GM23338 (cell line): Measurements from ENCODE around the gene PPM1L. TPM values are rescaled to one million over a fixed set of nuclear protein-coding genes. Genes with fewer than 3 reads are reported as not detected.

Experiments used
- ATAC-seq: fragments of 200-7000 bp; cut with Tn5 transposase; 3 replicates; pipeline ENCODE4 v1.9.1; 2020
- DNase-seq: peaks from one replicate; pipeline ENCODE4 v3.0.0-alpha.2; 2015; ENCODE audit warnings: low spot score
- H2AFZ ChIP-seq: fragments of 200-600 bp; sonication (generic); 2 replicates; pipeline ENCODE4 v1.8.0; 2016; ENCODE audit warnings: antibody characterized with exemption, mild to moderate bottlenecking, moderate library complexity
- H3F3A ChIP-seq: fragments of 200-600 bp; sonication (generic); replicated peaks from 2 replicates; pipeline ENCODE4 v1.8.0; 2017; ENCODE audit warnings: antibody characterized with exemption, mixed run types, low read depth
- H3K27ac ChIP-seq: fragments of 200-600 bp; sonication (generic); 2 replicates; pipeline ENCODE4 v1.6.1; 2016; ENCODE audit warnings: low read depth
- H3K27me3 ChIP-seq: fragments of 200-600 bp; sonication (generic); 2 replicates; pipeline ENCODE4 v1.8.0; 2016; ENCODE audit warnings: mild to moderate bottlenecking, mixed run types, moderate library complexity; ENCODE audit not compliant: insufficient read depth
- H3K36me3 ChIP-seq: fragments of 200-600 bp; sonication (generic); 2 replicates; pipeline ENCODE4 v1.8.0; 2016; ENCODE audit warnings: mild to moderate bottlenecking; ENCODE audit not compliant: insufficient read depth
- H3K4me1 ChIP-seq: fragments of 200-600 bp; sonication (generic); 2 replicates; pipeline ENCODE4 v1.8.0; 2016; ENCODE audit warnings: mild to moderate bottlenecking, moderate library complexity; ENCODE audit not compliant: insufficient read depth
- H3K4me2 ChIP-seq: fragments of 200-600 bp; sonication (generic); 2 replicates; pipeline ENCODE4 v1.7.1; 2017; ENCODE audit warnings: mixed run types
- H3K4me3 ChIP-seq: fragments of 200-600 bp; sonication (generic); 2 replicates; pipeline ENCODE4 v1.6.1; 2016; ENCODE audit warnings: mixed run types
- H3K79me2 ChIP-seq: fragments of 200-600 bp; sonication (generic); replicated peaks from 2 replicates; pipeline ENCODE4 v1.8.0; 2017; ENCODE audit warnings: mild to moderate bottlenecking; ENCODE audit not compliant: insufficient read depth
- H3K9me2 ChIP-seq: fragments of 200-600 bp; sonication (generic); 2 replicates; pipeline ENCODE4 v1.8.0; 2017; ENCODE audit not compliant: insufficient read depth
- H4K20me1 ChIP-seq: fragments of 200-600 bp; sonication (generic); replicated peaks from 2 replicates; pipeline ENCODE4 v1.8.0; 2017; ENCODE audit warnings: mild to moderate bottlenecking; ENCODE audit not compliant: insufficient read depth
- H3K27ac Mint-ChIP-seq: 2 replicates; pipeline ENCODE4 v1.8.0; 2020; ENCODE audit warnings: inconsistent platforms, mild to moderate bottlenecking, moderate library complexity, mixed read lengths
- H3K27me3 Mint-ChIP-seq: 3 replicates; pipeline ENCODE4 v1.8.0; 2022; ENCODE audit warnings: low read depth, mild to moderate bottlenecking, moderate library complexity, mixed read lengths, inconsistent platforms; ENCODE audit not compliant: insufficient read depth, poor library complexity
- H3K36me3 Mint-ChIP-seq: 3 replicates; pipeline ENCODE4 v1.8.0; 2021; ENCODE audit warnings: low read depth, mild to moderate bottlenecking, inconsistent platforms, moderate library complexity, mixed read lengths
- H3K4me1 Mint-ChIP-seq: 3 replicates; pipeline ENCODE4 v1.8.0; 2020; ENCODE audit warnings: mild to moderate bottlenecking, inconsistent platforms, mixed read lengths
- H3K4me3 Mint-ChIP-seq: 3 replicates; pipeline ENCODE4 v1.8.0; 2021; ENCODE audit warnings: moderate library complexity, mild to moderate bottlenecking, inconsistent platforms, mixed read lengths
- H3K9me3 Mint-ChIP-seq: 3 replicates; pipeline ENCODE4 v1.8.0; 2020; ENCODE audit warnings: moderate library complexity, mild to moderate bottlenecking, inconsistent platforms, mixed read lengths
- ETS1 ChIP-seq: IDR thresholded peaks from 2 replicates; pipeline ENCODE4 v1.6.1; 2016; ENCODE audit warnings: antibody characterized with exemption
- JUNB ChIP-seq: IDR thresholded peaks from one replicate; pipeline ENCODE4 v1.6.1; 2016; ENCODE audit warnings: antibody characterized with exemption; ENCODE audit not compliant: unreplicated experiment
- NANOG ChIP-seq: IDR thresholded peaks from 2 replicates; pipeline ENCODE4 v1.6.1; 2016; ENCODE audit warnings: antibody characterized with exemption, borderline replicate concordance
- ZNF114 ChIP-seq: fragments of 250-450 bp; sonication (Bioruptor Pico); IDR thresholded peaks from 2 replicates; pipeline ENCODE4 v1.5.0; 2020; ENCODE audit warnings: mild to moderate bottlenecking, moderate library complexity
- ZNF462 ChIP-seq: fragments of 250-450 bp; sonication (Bioruptor Pico); IDR thresholded peaks from 2 replicates; pipeline ENCODE4 v1.5.0; 2020; ENCODE audit warnings: mild to moderate bottlenecking, moderate library complexity
- polyA plus RNA-seq: library from polyadenylated mRNA; unstranded; fragments of >200 nt; fragmentation: Nextera tagmentation; extraction: Ambion mirVana; gene quantifications from 2 replicates; pipeline ENCODE4 v1.2.1, GENCODE V29; 2016
- total RNA-seq: library from RNA; depleted of rRNA; stranded (reverse); fragments of >200 nt; shearing (Covaris generic); gene quantifications from 2 replicates; pipeline ENCODE4 v1.2.3, GENCODE V29; 2014

The PPM1L gene
- total and polyA plus RNA-seq, 2 experiments from 2014 or later = 3.9 to 26.4 TPM

- TF ChIP-seq ZNF462 (CRISPR knock-in tag) = no peak
These were observed 15.9 kb downstream of the PPM1L start (continued) for GRCh38 chr3:160771811-160772459.

GRCh38 chr3:160773722-160774121 lies 17.7 kb downstream of the PPM1L start:
- 0 out of 2 replicates have a peak, but pooled peaks cover 4% of the 10 kb centered on the region for H4K20me1 ChIP-seq
- H3K27ac ChIP-seq = no peak overlapping the region
- H3K4me2 ChIP-seq = no peak overlapping the region
- H3K4me1 ChIP-seq = no peaks in the 10 kb centered on the region
- no peaks in the 10 kb centered on the region for H3K36me3 ChIP-seq
- H3K79me2 ChIP-seq = peaks cover 9% of the 10 kb centered on the region
- no peaks in the 10 kb centered on the region for H3K27me3 ChIP-seq
- H3F3A ChIP-seq = no peaks in the 10 kb centered on the region
- no peaks in the 10 kb centered on the region; the same call in 2 of the 3 replicates for H3K4me1 Mint-ChIP-seq
- DNase-seq = no peak
- no peak overlapping the region for H2AFZ ChIP-seq
- peak overlapping the region; percentile 45; the same call in 1 of the 2 replicates for H3K27ac Mint-ChIP-seq
- no peak overlapping the region for H3K4me3 Mint-ChIP-seq
- TF ChIP-seq ZNF462 (CRISPR knock-in tag) (no peak), ZNF114 (CRISPR knock-in tag) (no peak), ETS1 (no peak), JUNB (no peak), NANOG (no peak)
- no peaks in the 10 kb centered on the region for H3K9me2 ChIP-seq
- no peak for ATAC-seq
- H3K36me3 Mint-ChIP-seq = no peaks in the 10 kb centered on the region
- no peak overlapping the region for H3K4me3 ChIP-seq
- no peaks in the 10 kb centered on the region for H3K9me3 Mint-ChIP-seq
- H3K27me3 Mint-ChIP-seq = no peaks in the 10 kb centered on the region
